ENCODE results near the gene SYNE2.
"Not testable (repeated sequence)": the region's sequence is repeated elsewhere in the genome, so short reads cannot be mapped to it uniquely, and the experiment has no call there.

Gene SYNE2

DNA sequence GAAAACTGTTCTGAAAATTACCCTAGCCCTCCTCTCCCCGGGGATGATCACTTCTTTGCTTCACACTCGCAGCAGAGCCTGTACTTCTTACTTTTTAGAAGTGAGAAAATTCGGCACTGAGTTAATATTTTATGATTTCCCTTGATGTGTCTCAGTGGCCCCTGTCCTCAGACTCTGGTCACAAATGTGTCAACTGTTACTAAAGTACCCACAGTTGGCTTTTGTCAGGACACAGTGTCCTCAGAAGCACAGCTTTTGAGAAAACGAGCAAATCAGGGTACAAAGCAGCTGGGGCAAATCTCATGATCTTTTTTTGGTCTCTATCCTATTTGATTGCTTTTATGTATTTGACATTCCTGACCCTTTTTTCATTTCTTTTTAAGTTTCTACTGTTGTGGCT is 142.5 kb downstream of the SYNE2 start:
- in situ Hi-C loops (cut with MboI; ENCODE audit: low pct_unique_long_range_greater_than_20kb, low sequenced_read_pairs) = no loop called here
- DNase-seq = no peak

- DNase-seq = no peak
- in situ Hi-C loops (cut with MboI; ENCODE audit: low pct_unique_long_range_greater_than_20kb, low sequenced_read_pairs) = no loop called here
Measured at GRCh38 chr14:63996016-63996415, 143.2 kb downstream of the SYNE2 start.

DNA sequence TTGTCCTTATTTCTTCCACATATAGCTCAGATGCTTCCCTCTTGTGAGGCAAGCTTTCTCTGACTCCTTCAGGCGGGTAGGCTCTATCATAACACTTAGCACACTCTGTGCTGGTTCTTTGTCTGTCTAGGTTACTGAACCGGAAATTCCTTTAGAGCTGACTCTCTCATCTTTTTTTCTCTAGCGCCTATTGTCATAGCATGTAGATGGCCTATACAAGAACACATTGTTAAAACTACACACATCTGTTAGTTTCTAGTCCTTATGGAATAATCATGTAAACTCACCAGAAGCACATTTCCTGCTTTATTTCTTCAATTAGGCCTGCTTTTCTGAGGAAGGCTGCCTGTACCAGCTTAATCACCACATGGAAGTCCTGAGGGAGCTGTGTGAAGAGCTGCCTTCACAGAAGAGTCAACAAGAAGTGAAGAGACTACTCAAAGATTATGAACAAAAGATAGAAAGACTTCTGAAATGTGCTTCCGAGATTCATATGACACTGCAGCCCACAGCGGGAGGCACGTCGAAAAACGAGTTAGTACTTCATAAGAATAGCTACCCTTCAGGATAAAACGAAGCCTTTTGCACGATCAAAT is 143.9 kb downstream of the SYNE2 start:
- in situ Hi-C loops (cut with MboI; ENCODE audit: low pct_unique_long_range_greater_than_20kb, low sequenced_read_pairs) = no loop called here

GRCh38 chr14:64000749-64001148 is 147.9 kb downstream of the SYNE2 start:
- no peak for DNase-seq
- in situ Hi-C loops (cut with MboI; ENCODE audit: low pct_unique_long_range_greater_than_20kb, low sequenced_read_pairs) = no loop called here

More for the DNA sequence above, 143.9 kb downstream of the SYNE2 start:
- DNase-seq = no peak

DNA sequence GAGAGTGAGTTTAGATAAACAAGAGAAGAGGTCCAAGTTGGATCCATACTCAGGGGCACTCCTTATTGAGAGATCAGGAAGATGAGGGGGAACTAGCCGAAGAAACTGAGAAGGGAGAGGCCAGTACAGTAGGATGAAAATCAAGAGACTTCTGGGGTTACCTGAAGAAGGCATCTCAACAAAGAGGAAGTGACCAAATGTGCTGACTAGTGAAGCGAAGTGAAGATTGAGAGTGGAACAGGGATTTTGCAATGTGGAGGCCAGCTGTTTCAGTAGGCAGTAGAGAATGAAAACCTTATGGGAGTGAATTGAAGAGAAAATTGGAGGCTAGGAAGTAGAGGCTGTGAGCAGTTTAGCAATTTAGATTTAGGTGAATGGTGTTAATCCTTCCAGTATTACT is 153.0 kb downstream of the SYNE2 start:
- in situ Hi-C loops (cut with MboI; ENCODE audit: low pct_unique_long_range_greater_than_20kb, low sequenced_read_pairs) = no loop called here

GRCh38 chr14:64008016-64008415 is 155.2 kb downstream of the SYNE2 start:
- DNase-seq = no peak
- in situ Hi-C loops (cut with MboI; ENCODE audit: low pct_unique_long_range_greater_than_20kb, low sequenced_read_pairs) = no loop called here

More for the DNA sequence above, 153.0 kb downstream of the SYNE2 start:
- DNase-seq = no peak

DNA sequence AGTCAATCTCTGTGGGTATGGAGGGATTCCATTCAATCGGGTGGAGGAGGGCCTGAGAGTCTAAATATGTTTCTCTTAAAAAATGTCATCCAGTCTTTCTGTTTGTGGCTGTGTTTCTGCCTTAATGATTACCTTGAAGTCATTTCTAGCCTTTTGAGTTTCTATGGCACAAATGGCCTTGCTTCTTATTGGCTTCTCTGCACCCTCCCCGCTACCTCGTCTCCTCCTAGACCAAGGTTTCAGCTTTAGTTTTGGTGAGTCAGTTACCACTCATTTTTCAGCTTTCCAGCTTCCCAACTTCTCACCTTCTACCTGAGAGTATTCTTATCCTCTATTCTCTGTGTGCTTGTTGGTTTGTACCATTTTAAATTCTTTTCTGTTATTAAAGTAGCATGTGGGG is 159.2 kb downstream of the SYNE2 start:
- in situ Hi-C loops (cut with MboI; ENCODE audit: low pct_unique_long_range_greater_than_20kb, low sequenced_read_pairs) = no loop called here
- no peak for DNase-seq

DNA sequence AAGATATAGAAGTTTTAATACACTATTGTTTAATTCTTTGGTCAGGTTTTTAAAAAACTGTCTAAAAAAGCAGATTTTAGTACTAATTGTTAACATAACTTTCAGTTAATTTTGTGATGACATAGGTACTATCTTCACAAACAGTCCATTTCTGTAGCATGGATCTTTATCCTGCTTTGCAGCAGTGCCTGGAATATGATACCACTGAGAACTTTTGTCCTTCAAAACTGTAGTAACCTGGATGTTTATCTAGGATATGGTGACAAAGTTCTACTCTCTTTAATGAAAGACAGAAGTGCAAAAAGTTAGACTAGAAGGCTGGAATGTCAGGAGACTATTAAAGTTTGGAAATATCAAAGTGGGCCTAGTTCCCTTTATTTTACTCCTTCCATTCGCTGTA is 159.9 kb downstream of the SYNE2 start:
- DNase-seq = no peak
- in situ Hi-C loops (cut with MboI; ENCODE audit: low pct_unique_long_range_greater_than_20kb, low sequenced_read_pairs) = no loop called here

- in situ Hi-C loops (cut with MboI; ENCODE audit: low pct_unique_long_range_greater_than_20kb, low sequenced_read_pairs) = no loop called here
- no peak for DNase-seq
Measured at GRCh38 chr14:64025479-64025878, 172.7 kb downstream of the SYNE2 start.

GRCh38 chr14:64026600-64026999 is 173.8 kb downstream of the SYNE2 start:
- in situ Hi-C loops (cut with MboI; ENCODE audit: low pct_unique_long_range_greater_than_20kb, low sequenced_read_pairs) = no loop called here

GRCh38 chr14:64035143-64035542 is 182.3 kb downstream of the SYNE2 start:
- no peak for DNase-seq
- in situ Hi-C loops (cut with MboI; ENCODE audit: low pct_unique_long_range_greater_than_20kb, low sequenced_read_pairs) = no loop called here

More at GRCh38 chr14:64026600-64026999, 173.8 kb downstream of the SYNE2 start:
- DNase-seq = no peak

DNA sequence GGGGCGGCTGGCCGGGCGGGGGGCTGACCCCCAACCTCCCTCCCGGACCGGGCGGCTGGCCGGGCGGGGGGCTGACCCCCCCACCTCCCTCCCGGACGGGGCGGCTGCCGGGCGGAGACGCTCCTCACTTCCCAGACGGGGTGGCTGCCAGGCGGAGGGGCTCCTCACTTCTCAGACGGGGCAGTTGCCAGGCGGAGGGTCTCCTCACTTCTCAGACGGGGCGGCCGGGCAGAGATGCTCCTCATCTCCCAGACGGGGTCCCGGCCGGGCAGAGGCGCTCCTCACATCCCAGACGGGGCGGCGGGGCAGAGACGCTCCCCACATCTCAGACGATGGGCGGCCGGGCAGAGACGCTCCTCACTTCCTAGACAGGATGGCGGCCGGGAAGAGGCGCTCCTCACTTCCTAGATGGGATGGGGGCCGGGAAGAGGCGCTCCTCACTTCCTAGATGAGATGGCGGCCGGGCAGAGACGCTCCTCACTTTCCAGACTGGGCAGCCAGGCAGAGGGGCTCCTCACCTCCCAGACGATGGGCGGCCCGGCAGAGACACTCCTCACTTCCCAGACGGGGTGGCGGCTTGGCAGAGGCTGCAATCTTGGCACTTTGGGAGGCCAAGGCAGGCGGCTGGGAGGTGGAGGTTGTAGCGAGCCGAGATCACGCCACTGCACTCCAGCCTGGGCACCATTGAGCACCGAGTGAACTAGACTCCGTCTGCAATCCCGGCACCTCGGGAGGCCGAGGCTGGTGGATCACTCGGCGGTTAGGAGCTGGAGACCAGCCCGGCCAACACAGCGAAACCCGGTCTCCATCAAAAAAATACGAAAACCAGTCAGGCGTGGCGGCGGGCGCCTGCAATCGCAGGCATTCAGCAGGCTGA is 185.3 kb downstream of the SYNE2 start:
- DNase-seq; in situ Hi-C loops (cut with MboI; ENCODE audit: low pct_unique_long_range_greater_than_20kb, low sequenced_read_pairs): not testable (repeated sequence)

DNA sequence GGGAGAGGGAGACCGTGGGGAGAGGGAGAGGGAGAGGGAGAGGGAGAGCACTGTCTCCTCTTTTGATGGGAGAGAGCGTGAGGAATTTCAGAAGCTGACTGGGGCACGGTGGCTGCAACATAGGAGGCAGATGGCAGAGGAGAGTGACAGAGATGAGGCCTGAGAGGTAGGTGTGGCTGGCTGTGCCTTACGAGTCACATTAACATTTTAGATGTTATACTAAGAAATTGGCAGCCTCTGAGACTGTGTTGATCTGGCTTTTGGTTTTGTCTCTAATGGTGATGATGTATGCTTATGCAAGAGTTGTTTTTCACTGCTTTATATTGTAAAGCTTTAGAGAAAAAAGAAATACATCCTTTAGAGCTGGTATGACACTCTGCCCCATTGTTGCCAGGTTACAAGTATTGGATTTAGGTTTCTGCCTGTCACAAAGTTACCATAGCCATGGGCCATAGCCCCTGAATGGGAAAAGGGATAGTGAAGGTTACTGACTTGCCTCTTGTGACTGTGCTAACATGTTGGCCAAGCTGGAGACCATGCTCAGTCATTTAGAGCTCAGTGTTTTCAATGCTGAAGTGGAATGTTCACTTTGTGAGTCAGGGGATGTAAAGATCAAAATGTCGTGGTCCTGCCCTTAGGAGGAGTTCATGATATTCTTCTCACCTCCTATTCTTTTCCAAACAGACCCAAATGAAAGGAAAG is 186.2 kb downstream of the SYNE2 start:
- no peak for DNase-seq
- in situ Hi-C loops (cut with MboI; ENCODE audit: low pct_unique_long_range_greater_than_20kb, low sequenced_read_pairs) = no loop called here

DNA sequence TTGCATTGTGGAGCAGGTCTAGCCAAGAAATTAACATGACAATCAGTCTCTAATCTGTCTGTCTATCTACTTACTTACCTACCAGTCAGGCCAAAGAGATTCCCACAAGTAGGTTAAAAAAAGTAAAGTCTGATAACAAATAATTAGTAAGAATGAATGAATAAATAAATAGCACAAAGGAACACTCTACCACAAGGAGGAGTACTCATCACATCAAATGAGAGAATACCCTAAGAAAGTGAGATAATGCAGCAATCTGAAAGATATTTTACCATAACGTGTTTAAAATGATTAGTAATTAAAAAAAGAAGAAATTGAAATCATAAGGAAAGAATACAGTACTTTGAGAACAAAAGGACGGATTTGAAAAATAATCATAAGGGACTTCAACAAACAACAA is 187.2 kb downstream of the SYNE2 start:
- in situ Hi-C loops (cut with MboI; ENCODE audit: low pct_unique_long_range_greater_than_20kb, low sequenced_read_pairs) = no loop called here
- no peak for DNase-seq

- DNase-seq; in situ Hi-C loops (cut with MboI; ENCODE audit: low pct_unique_long_range_greater_than_20kb, low sequenced_read_pairs): not testable (repeated sequence)
Measured at GRCh38 chr14:64043296-64043695, 190.5 kb downstream of the SYNE2 start.

DNA sequence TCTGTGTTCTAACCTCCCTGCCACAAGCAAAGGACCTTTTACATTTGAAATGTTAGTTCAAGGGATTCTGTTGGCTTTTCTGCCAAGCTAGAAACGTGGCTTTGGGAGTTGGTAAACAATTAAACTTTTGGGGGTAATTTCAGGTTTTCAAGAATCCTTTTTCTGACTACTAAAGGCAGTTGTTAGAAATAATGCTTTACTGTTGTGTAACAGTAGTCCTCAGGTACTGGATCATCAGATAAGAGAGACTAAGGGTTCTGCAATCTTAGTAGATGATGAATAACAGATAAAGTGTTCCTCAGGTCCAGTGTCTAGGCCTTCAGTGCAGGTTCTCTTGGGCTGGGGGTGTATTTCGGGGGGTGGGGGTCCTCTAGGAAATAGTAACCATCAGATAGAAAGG is 192.3 kb downstream of the SYNE2 start:
- in situ Hi-C loops (cut with MboI; ENCODE audit: low pct_unique_long_range_greater_than_20kb, low sequenced_read_pairs) = no loop called here
- no peak for DNase-seq

- in situ Hi-C loops (cut with MboI; ENCODE audit: low pct_unique_long_range_greater_than_20kb, low sequenced_read_pairs) = no loop called here
- no peak for DNase-seq
Measured at GRCh38 chr14:64049616-64050381, 197.0 kb downstream of the SYNE2 start.

DNA sequence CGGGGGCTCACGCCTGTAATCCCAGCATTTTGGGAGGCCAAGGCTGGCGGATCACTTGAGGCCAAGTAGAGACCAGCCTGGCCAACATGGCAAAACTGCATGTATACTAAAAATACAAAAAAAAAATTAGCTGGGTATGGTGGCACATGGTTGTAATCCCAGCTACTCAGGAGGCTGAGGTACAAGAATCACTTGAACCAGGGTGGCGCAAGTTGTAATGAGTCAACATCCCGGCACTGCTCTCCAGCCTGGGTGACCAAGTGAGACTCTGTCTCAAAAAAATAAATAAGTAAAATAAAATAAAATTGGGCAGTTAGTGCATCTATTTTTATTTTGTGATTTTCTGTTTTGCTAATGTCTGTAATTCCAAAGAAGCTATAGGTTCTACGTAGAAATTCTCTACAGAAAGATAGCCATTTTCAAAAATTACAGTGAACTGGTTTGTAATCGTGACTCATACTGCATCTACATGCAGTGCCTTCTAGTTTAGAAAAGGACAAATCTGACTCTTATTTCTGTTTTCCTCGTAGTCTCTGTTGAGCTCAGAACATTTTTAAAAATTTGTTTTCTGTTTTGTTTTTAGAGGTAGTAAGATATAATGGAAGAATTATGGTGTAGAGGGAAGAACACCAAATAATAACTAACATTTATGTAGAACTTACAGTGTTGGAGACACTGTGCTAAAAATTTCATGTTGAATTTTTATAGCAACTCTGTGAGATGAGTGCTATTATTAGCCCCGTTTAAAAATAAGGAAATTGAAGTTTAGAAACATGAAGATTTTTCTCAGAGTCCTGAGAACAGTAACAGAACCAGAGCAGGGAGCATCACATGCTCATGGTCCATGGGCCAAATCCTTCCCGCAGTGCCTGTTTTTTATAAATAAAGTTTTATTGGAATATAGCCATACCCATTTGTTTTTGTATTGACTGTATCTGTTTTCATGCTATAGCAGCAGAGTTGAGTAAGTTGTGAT is 201.2 kb downstream of the SYNE2 start:
- no peak for DNase-seq
- in situ Hi-C loops (cut with MboI; ENCODE audit: low pct_unique_long_range_greater_than_20kb, low sequenced_read_pairs) = no loop called here
